Anterior cingulate cortex (tissue), 58 donors: ENCODE results near the gene ZNF354C.
"Not testable (repeated sequence)": the region's sequence is repeated elsewhere in the genome, so short reads cannot be mapped to it uniquely, and the experiment has no call there.

Experiments
- DNase-seq, 58 donors: peaks; one replicate each; lab custom pipeline; 2025; lab: John Stamatoyannopoulos, UW

Gene ZNF354C

GRCh38 chr5:179060116-179061008 lies at the start of gene ZNF354C:
Gene ZNF354C, plus strand, starts transcription at chr5:179060373. Its CDS starts 1,696 bp downstream, at chr5:179062069.
- DNase-seq, result peak; percentile 26 to 89 (median 76)

DNA sequence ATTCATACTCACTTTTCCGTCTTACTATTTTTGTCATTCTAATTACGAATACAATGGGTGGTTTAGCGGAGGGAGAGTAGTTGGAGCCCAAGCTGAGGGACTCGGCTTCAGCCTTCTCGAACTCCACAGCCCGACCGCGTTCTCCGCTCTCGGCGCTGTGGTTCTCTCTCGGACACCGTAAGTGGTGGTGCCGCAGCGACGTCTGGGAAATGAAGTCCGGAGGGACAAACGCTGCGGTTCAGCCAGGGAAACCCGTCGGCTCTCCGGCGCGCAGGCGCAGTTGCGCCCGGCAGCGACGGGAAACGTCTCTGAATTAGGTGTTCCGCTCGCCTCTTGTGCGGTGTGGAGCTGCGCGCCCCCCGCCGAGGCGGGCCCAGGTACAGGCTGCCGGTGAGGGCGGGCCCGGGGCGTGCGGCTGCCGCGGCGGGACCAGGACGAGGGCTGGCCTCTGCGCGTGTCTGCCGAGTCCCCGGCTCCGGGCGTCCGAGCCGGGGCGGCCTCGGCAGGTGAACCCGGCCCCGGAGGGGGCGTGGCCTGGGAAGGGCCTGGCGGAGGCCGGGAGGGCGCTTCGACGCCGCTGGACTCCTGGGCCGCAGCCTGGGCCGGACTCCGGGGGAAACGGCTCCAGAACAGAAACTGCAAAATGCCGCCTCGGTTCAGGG lies 36.5 kb upstream of the ZNF354C start, which contains the start of gene ZNF879:
ZNF879 (plus strand) TSS at position 277 of the 662 bp plus-strand sequence. CDS start 1,201 bp downstream, outside the sequence.
- DNase-seq, result peak; percentile 66 to 96 (median 90)

DNA sequence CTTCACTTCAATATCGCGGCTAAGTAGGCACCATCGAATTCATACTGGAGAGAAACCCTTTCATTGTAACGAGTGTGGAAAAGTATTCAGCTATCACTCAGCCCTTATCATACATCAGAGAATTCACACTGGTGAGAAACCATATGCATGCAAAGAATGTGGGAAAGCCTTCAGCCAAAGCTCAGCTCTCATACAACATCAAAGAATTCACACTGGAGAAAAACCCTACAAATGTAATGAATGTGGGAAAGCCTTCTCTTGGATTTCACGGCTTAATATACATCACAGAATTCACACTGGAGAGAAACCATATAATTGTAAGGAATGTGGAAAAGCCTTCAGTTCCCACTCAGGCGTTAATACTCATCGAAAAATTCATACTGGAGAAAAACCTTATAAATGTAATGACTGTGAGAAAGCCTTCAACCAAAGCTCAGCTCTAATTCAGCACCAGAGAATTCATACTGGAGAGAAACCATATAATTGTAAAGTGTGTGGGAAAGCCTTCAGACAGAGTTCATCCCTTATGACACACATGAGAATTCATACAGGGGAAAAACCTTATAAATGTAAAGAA lies 27.1 kb upstream of the ZNF354C start:
- DNase-seq, result no peak

DNA sequence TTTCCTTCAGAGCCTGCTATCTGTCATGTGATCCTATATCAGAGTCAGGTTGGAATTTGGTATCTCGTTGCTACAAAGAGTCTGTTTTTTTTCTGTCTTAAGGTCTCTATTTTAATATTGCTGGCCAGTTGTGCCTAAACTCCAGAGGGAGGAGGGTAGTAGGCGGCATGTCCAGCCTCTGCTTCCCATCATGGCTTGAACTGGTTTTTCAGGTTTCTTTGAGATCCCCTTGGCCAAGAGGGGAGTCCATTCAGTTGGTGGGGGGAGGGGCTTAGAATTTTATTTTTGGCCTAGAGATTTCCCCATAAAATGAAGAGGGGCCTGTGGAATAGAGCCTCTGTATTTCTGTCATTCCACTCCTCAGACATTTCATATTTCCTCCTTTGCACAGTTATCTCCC lies 15.4 kb upstream of the ZNF354C start:
- no peak for DNase-seq

DNA sequence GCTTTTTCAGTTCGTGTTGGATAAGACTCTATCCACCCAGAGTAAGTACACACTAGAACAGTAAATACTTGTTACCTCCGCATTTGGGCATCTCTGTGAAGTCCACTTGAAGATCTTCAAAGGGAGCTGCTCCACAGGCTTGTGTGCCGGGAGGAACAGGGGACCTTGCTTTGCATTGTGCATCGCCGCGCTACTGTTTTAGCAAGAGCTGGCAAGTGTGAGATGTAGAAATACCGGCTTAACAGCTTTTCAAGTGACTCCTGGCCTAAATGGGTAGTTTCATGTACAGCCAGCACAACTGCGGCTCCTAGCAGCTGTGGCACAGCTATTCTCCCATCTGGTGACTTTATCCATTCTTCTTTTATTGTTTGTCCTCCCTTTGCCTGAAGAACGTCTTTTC lies 8.4 kb upstream of the ZNF354C start:
- no peak for DNase-seq

DNA sequence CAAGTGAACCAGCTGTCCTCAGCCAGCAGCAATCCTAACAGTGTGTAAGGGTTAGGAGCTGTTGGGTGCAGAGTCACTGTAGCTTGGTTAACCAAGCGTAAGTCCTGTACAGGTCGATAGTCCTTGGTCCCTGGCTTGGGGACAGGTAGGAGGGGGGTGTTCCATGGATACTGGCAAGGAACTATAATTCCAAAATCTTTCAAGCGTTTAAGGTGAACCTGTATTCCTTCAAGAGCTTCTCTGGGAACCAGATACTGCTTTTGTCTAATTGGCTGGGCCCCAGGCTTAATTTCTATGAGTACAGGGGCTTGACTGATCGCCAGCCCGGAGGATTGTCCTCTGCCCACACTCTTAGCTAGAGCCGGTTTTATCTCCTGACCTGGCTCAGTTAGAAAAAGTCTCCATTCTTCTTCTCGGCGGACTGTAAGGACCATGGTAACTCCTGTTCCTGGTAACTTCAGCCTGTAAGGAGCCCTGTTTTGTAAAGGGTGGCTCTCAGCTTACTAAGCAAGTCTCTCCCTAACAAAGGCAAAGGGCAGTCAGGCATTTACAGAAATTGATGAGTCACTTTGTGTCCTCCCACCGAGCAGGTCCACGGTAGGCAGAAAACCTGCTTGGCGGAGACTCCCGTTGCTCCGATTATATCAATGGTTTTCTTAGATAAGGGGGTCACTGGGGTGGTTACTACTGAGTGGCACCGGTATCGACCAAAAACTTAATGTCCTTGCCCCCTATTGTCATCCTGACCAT lies 6.0 kb upstream of the ZNF354C start:
- DNase-seq, result no peak

DNA sequence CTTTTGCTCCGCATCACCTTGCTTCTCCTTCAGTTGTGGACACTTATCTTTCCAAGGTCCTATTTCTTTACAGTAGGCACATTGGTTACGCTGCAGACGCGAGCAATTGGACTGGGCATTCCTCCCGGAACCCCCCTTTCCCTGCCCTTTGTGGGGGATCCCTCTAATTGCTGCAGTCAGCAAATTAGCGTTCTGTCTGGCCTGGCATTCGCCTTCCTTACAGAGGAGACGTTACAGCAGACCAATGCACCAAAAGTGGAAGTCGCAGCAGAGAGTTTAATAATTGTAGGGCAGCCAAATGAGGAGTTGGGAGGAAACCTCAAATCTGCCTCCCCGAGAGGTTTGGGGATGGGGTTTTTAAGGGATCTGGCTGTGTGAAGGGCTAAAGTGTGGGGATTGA lies 5.3 kb upstream of the ZNF354C start:
- no peak for DNase-seq

DNA sequence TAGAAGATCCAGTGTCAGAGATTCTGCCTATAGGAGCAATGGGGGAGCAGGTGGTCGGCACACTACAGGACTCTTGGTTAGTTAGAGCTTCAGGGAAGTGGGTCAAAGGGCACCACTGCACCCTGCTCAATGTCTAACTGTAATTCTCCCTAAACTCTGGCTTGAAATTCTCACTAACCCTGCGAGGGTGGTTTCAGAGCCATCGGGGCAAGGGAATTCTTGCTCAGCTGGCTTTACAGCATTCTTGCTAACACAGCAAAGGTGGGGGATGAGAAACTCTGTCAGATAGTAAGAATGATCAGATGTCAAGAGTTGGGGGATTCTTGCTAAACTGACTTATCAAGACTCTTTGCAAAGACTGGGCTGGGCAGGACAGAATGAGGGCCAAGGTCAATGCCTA lies 4.7 kb upstream of the ZNF354C start:
- DNase-seq, result no peak

DNA sequence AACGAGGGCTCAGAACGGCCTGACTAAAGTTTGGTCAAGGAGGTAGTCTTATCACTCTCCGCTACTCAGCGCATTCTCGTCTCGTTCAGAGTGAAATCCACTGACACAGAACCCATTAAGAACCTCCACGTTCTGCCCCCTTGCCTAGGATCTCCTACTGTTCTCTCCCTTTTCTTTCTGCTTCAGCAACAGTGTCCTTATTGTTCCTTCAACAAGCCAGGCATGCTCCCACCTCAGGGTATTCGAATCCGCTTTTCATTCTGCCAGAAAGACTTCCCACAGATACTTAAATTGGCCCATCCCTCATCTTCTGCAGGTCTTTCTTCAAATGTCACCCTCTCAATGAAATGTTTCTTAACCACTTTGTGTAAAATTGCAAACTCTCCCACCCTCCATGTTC lies 4.3 kb upstream of the ZNF354C start:
- no peak for DNase-seq

GRCh38 chr5:179061025-179061424 lies 852 bp downstream of the ZNF354C start:
- no peak for DNase-seq

DNA sequence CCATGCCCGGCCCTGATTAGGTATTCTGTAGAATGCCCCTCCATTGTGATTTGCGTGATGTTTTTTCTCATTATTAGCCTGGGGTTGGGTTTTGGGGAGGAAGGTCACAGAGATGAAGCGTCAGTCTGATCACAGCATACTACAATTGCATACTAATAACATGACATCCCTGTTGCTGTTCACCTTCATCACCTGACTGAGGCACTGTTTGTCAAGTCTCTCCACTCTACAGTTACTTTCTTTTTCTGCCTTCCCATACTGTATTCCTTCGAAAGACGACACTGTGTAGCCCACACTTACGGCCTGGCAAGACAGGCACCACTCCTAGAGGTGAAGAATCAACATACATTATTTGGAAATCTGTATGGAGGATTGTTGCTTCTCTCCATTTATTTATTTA lies 5.5 kb downstream of the ZNF354C start:
- DNase-seq, result no peak

DNA sequence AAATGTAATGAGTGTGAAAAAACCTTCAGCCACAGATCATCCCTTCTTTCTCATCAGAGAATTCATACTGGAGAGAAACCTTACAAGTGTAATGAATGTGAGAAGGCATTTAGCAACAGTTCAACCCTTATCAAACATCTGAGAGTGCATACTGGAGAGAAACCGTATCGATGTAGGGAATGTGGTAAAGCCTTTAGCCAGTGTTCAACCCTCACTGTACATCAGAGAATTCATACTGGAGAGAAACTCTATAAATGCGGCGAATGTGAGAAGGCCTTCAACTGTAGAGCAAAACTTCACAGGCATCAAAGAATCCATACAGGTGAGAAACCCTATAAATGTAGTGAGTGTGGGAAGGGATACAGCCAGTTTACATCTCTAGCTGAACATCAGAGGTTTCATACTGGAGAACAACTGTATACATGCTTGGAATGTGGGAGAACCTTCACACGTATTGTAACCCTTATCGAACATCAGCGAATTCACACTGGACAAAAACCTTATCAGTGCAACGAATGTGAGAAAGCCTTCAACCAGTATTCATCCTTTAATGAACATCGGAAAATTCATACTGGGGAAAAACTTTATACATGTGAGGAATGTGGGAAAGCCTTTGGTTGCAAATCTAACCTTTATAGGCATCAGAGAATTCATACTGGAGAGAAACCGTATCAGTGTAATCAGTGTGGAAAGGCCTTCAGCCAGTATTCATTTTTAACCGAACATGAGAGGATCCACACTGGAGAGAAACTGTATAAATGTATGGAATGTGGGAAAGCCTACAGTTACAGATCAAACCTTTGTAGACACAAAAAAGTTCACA lies 19.2 kb downstream of the ZNF354C start:
- no peak for DNase-seq

GRCh38 chr5:179080724-179081123 lies 20.6 kb downstream of the ZNF354C start:
- no peak for DNase-seq

GRCh38 chr5:179089502-179089901 lies 29.3 kb downstream of the ZNF354C start:
- no peak for DNase-seq

DNA sequence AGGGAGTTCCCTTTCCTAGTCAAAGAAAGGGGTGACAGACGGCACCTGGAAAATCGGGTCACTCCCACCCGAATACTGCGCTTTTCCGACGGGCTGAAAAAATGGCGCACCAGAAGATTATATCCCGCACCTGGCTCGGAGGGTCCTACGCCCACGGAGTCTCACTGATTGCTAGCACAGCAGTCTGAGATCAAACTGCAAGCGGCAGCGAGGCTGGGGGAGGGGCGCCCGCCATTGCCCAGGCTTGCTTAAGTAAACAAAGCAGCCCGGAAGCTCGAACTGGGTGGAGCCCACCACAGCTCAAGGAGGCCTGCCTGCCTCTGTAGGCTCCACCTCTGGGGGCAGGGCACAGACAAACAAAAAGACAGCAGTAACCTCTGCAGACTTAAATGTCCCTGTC lies 41.1 kb downstream of the ZNF354C start:
- not testable (repeated sequence) for DNase-seq

GRCh38 chr5:179110528-179110927 lies 50.4 kb downstream of the ZNF354C start:
- DNase-seq, result no peak

GRCh38 chr5:179111267-179112207 lies 51.4 kb downstream of the ZNF354C start:
- DNase-seq, result no peak

GRCh38 chr5:179112469-179113142 lies 52.4 kb downstream of the ZNF354C start:
- no peak for DNase-seq
